ENCODE data around the gene CHPF. TPM values are rescaled to one million over a fixed set of nuclear protein-coding genes. Genes with fewer than 3 reads are reported as not detected.

Gene CHPF, protein sequence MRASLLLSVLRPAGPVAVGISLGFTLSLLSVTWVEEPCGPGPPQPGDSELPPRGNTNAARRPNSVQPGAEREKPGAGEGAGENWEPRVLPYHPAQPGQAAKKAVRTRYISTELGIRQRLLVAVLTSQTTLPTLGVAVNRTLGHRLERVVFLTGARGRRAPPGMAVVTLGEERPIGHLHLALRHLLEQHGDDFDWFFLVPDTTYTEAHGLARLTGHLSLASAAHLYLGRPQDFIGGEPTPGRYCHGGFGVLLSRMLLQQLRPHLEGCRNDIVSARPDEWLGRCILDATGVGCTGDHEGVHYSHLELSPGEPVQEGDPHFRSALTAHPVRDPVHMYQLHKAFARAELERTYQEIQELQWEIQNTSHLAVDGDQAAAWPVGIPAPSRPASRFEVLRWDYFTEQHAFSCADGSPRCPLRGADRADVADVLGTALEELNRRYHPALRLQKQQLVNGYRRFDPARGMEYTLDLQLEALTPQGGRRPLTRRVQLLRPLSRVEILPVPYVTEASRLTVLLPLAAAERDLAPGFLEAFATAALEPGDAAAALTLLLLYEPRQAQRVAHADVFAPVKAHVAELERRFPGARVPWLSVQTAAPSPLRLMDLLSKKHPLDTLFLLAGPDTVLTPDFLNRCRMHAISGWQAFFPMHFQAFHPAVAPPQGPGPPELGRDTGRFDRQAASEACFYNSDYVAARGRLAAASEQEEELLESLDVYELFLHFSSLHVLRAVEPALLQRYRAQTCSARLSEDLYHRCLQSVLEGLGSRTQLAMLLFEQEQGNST
- 519 and 687 TPM in 2 replicates for total RNA-seq

DNA sequence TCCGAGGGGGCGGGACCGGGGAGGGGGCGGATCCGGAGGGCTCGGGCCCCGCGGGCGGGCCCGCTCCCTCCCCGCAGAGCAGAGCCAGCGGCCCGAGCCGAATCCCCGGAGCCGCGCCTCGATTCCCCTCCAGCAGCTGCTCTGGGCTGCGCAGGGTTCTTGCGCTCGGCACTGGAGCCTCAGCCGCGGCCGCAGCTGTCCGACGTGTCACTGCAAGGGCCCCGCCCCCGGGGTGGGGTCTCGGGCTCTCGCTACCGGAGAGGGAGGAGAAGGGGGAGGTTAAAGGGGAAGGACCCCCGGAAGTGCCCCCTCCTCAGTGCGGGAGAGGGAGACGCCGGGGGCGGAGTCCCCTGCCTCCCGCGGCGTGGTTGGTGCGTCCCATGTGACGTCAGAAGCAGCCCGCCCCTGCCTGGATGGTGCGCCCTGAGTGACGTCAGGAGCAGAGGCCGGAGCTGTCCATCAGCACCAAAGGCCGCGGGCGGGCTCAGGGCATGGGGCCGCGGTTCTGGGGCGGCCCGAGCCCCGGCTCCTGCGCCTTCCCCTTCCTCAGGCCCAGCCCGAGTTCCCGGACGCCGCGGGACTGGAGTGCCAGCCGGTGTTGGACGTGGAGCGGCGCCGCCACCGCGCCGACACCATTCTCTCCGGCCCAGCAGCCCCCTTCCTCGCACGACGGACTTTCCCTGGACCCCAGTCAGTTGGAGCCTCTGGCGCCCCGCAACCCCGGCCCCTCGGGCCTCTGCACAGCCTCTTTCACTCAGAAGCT, at the start of gene CHPF, which contains the start of gene TMEM198:
CHPF (minus strand) TSS at position 214 of the 763 bp plus-strand sequence. CDS start 271 bp downstream, outside the sequence.
TMEM198 (plus strand) TSS at position 433 of the 763 bp plus-strand sequence. CDS start 700 bp downstream, outside the sequence.

GRCh38 chr2:219572237-219573001, 28.8 kb upstream of the CHPF start, which contains the start of gene INHA:
Gene INHA, plus strand, starts transcription at chr2:219572310. Its CDS starts 65 bp downstream, at chr2:219572375.

DNA sequence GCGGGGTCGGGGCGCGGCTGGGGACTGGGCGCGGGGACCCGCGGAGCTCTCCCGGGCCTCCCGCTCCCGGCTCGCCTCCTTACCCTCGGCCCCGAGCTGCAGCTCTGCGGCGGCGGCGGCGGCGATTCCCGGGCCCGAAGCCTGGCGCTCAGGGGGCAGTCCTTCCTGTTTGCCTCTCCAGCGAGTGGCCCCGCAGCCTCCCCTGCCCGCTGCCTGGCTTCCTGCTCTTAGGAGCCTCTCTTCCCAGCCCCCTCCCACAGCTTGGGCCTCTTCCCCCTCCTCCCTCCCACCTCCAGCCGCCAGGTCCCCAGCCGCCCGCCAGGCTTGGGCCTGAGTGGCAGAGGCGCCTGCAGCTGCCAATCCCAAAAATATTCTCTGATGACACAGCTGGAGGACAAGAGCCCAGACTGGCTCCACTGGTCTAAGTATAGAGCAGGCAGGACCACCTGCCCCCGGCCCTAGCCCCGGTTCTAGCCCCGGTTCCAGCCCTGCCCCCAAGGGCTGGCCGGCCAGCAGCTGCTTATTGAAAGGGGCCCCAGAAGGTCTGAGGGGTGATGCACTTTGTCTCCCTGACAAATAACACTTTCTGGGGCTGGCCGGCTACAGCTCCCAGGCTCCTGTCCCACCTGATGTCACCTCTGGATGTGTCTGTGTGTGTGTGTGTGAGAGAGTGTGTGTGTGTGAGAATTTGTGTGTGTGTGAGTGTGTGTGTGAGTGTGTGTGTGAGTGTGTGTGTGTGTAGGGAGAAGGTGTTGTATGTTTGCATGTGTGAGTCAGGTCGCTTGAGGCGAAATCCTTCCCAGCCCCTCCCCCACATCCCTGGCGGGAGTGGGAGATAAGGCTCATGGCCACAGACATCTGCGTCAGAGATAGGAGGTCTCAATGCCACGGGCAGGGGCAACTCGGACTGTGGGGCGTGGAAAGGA, 28.0 kb upstream of the CHPF start, which contains the start of gene OBSL1:
OBSL1 (minus strand) TSS at position 229 of the 926 bp plus-strand sequence. CDS start 307 bp downstream, outside the sequence.

GRCh38 chr2:219514196-219514761, 29.3 kb downstream of the CHPF start, which contains the start of gene ASIC4:
Gene ASIC4, plus strand, starts transcription at chr2:219514482. Its CDS starts 243 bp downstream, at chr2:219514725.

DNA sequence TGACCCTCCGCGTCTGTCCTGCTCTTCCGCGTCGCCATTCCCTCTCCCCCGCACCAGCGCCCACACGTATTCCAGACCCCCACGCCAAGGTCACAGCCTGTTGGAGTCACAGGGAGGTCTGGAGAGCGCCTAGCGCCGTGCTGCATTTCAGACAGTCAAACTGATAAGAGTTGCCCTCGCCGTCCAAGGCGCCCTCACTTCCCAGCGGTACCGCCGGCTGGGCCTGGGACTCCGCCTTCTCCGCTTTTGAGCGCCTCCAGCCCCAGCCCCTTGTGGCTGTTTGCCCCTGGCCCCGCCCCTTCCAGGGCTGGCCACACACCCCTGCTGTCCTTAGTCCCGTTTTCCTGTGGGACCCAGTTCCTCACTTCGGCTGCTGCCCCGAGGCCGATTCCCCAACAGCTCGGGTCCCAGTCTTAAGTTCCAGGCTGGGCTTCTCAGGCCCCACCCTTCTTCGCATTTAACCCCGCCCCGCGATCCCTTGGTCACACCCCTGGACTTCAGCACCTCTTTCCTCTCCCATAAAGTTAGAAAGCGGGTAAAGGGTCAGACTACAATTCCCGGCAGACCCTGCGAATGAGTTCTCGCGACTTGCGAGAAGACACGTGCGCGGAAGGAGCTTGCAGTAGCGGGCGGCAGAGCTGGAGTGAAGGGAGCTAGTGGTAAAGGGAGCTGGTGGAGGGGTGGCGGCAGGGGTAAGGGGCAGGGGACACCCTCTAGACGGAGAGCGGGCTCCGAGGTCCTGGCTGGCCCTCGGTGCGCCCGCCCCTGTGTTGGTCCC, 45.1 kb downstream of the CHPF start, which contains the start of gene GMPPA:
GMPPA (plus strand) TSS at position 612 of the 778 bp plus-strand sequence. CDS start 1,085 bp downstream, outside the sequence.

Other genes starting within 250 kb of the CHPF start
- 66.2 and 67.6 TPM in 2 replicates for gene PTPRN, start 234.4 kb downstream of the CHPF start, total RNA-seq
- gene RESP18, start 211.1 kb downstream of the CHPF start, total RNA-seq: not detected in 2 replicates
- gene DNPEP, start 155.9 kb downstream of the CHPF start, total RNA-seq: 52.6 and 57.3 TPM in 2 replicates
- 5.3 and 6.1 TPM in 2 replicates for gene DES, start 125.4 kb downstream of the CHPF start, total RNA-seq
- gene SPEG, start 109.0 kb downstream of the CHPF start, total RNA-seq: 36.2 and 61.6 TPM in 2 replicates
- gene GMPPA, start 44.9 kb downstream of the CHPF start, total RNA-seq: 52.9 and 67.4 TPM in 2 replicates
- under 0.01 and 0.09 TPM in 2 replicates for gene ASIC4, start 29.3 kb downstream of the CHPF start, total RNA-seq
- 0.88 and 1.2 TPM in 2 replicates for gene TMEM198, start 219 bp upstream of the CHPF start, total RNA-seq
- gene OBSL1, start 27.7 kb upstream of the CHPF start, total RNA-seq: 43.1 and 51.8 TPM in 2 replicates
- 0.55 TPM in 1 of 2 replicates, not detected in the other for gene INHA, start 28.5 kb upstream of the CHPF start, total RNA-seq
- 13.1 and 15.6 TPM in 2 replicates for gene STK11IP, start 54.0 kb upstream of the CHPF start, total RNA-seq
- gene SLC4A3, start 83.8 kb upstream of the CHPF start, total RNA-seq: 2.7 and 6.6 TPM in 2 replicates